Endothelial cell of hepatic sinusoid (primary cell): ENCODE data around the gene EXOC1L.

Experiments used
- in situ Hi-C: cut with HindIII; loops from 2 replicates; pipeline ENCODE4 v1.10.0; 2017; ENCODE audit warnings: low sequenced_read_pairs

The EXOC1L gene, protein sequence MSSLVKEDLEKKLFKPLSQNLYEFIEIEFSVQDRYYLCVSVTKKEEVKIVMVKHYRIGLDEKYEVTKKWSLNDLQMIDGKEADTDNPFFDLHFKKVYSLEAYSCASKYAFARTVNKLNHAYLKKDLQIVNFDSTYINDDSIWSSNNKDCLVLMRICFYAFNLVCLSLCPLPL

GRCh38 chr4:55819634-55820033 is at the start of gene EXOC1L:
TSS of gene EXOC1L (plus strand) at chr4:55819790. CDS start at chr4:55820027, 237 bp downstream.
- in situ Hi-C loops = no loop called here

GRCh38 chr4:55770662-55771061 is 48.9 kb upstream of the EXOC1L start:
- in situ Hi-C loops = no loop called here

GRCh38 chr4:55781341-55781740 is 38.2 kb upstream of the EXOC1L start:
- in situ Hi-C loops = no loop called here

DNA sequence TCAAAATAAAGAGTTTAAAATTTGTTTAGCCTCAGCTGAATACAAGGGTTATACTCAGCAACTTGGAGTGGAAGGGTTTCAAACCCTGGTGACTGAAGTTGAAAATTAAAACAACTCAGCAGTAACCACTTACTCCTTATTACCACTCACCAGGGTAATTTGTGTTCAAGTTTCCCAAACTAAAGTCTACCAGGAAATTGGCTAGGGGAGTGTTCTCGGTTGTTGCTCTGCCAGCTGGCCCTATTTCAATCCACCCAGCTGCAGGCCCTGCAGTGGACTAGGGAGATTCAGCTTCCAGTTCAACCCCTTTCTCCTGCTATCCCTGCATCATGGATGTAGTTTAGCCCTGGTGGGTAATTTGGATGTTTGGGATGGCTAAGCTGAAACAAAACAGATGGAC is 37.8 kb upstream of the EXOC1L start:
- in situ Hi-C loops = no loop called here

DNA sequence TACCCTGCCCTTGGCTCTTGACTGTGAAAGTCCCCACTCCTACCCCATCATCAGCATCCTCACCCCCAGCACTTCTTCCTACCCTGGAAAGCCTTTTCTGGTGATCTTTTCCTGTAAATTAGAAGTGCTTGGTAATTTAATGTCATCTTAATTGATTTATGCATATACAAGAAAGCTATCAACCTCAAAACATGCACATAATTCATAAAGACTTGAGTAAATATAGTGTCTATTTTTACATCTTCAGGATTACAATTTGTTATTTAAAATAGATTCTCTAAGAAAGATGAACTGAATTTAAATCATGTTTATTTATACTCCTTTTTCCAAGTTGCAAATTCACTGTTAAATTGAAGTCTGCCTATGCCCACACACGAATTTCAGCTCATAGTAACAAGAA is 36.0 kb upstream of the EXOC1L start:
- in situ Hi-C loops = no loop called here

GRCh38 chr4:55784747-55785146 is 34.8 kb upstream of the EXOC1L start:
- in situ Hi-C loops = no loop called here

- in situ Hi-C loops = no loop called here
Measured at GRCh38 chr4:55791666-55792065, 27.9 kb upstream of the EXOC1L start.

- in situ Hi-C loops = no loop called here
Measured at GRCh38 chr4:55793479-55793878, 26.1 kb upstream of the EXOC1L start.

DNA sequence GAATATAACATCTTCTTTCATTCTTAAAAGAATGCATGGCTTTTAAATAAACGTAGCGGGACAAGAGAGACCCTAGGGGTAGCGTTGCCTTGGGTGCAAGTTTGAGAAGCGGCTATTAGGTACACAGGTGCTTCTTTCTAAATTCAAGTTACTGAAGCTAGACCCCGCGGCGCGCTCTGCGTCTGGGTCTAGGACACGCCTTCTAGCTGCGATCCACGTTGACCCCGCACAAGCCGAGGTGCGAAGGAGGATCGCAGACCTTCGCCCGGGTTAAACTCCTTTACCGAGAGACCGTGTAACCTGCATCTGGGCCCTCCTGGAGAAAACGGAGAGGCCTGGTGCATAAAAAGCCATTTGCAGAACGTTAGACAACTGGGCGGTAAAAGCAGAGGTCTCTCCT is 25.5 kb upstream of the EXOC1L start:
- in situ Hi-C loops = no loop called here

DNA sequence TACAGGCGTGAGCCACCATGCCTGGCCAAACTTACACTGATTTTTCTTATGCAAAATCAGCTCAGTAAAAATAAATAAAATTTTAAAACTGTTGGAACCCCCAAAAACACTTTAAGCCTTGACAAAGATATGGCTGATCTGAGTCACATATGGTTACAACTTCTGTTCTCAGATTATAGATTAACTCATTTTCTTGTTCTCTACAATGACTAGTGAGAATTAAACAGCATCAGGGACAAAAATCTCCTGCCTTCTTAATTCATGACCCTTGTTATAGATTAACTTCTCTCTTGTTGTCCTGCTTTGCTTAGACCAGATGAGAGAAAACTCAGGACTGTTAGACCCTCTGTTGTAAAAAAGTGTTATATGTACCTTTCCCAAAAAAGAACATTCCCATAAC is 24.2 kb upstream of the EXOC1L start:
- in situ Hi-C loops = no loop called here

GRCh38 chr4:55801498-55801897 is 18.1 kb upstream of the EXOC1L start:
- in situ Hi-C loops = loop anchor here (5.0 kb wide), 1 partner anchor 51 kb away; the partner anchor contains the start of gene EXOC1

- in situ Hi-C loops = no loop called here
Measured at GRCh38 chr4:55807556-55807955, 12.0 kb upstream of the EXOC1L start.

DNA sequence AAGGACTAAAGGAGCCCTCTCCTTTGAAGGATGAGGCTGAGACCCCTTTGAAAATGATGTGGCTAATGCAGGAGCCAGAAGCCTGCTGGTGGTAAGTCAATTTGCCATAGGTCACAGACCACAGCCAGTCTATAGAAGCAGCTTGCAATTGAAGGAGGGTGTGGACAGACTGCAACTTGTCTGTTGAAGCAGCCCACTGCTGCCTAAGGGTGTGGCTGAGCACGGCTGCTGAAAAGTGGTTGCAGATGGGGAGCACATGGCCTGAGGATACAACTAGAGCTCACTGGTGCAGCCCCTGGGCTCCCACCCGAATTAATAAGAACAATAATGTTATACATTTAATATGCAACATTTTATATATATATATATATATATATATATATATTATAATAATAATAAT is 11.4 kb upstream of the EXOC1L start:
- in situ Hi-C loops = no loop called here

- in situ Hi-C loops = no loop called here
Measured at GRCh38 chr4:55808632-55809031, 11.0 kb upstream of the EXOC1L start.

- in situ Hi-C loops = no loop called here
Measured at GRCh38 chr4:55817691-55818090, 1.9 kb upstream of the EXOC1L start.

- in situ Hi-C loops = no loop called here
Measured at GRCh38 chr4:55820279-55820678, 689 bp downstream of the EXOC1L start.

- in situ Hi-C loops = no loop called here
Measured at GRCh38 chr4:55822329-55822728, 2.7 kb downstream of the EXOC1L start.

- in situ Hi-C loops = no loop called here
Measured at GRCh38 chr4:55824865-55825264, 5.3 kb downstream of the EXOC1L start.

- in situ Hi-C loops = no loop called here
Measured at GRCh38 chr4:55826986-55827385, 7.4 kb downstream of the EXOC1L start.

DNA sequence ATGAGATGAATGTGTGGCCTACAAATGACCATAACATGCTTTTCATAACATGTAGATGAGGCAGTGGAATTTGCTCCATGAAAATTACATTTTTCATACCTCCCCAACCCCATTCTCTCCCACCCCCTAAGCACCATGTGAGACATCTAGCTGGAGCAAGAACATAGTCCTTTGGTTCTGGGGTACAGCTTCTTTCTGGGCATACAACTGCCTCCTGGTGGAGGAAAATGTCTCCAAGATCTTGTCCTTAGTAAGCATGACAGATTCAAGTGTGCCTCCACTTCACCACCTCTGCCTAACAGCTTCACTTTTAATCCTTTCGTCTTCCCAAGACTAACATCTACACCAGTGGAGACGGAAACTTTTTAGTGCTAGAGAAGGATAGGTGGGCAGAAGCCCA is 8.0 kb downstream of the EXOC1L start:
- in situ Hi-C loops = no loop called here

DNA sequence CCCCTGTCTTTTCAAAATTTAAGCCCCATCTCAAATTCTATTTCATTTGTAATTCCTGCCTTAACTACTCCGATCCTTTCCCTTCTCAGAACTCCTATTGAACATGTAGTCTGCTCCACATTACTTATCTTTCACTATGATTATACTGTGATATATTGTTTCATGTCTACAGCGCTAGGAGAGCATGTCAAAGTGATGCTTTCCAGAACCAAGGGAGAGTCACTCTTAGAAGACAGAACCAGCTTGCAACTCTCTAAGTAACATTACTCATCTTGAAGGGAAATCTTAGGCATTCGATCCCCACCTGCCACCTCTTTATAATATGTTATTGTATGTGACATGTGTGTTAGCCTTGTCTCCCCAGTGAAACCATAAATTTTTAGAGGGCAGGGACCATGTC is 10.5 kb downstream of the EXOC1L start:
- in situ Hi-C loops = no loop called here

DNA sequence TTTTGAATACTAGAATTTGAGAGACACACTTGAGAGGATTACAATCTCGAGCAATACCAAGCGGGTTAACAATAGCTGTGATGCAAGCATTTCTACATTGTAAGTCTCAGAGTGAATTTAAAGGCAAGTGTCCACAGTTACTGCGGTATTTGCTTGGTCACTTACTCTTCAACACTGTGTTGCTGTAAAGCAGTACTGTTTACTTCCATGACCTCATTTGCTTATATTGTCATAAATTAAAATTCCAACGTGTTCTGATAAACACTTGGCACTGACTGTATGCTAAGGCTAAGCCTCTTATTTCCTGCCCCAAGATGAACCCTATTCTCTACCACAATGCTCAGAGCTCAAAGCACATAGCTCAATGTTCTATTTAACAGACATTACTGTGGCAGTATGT is 11.1 kb downstream of the EXOC1L start:
- in situ Hi-C loops = no loop called here

GRCh38 chr4:55834086-55834795 is 14.7 kb downstream of the EXOC1L start:
- in situ Hi-C loops = no loop called here
